ENCODE results near the gene SLC46A1.

SLC46A1 gene

DNA sequence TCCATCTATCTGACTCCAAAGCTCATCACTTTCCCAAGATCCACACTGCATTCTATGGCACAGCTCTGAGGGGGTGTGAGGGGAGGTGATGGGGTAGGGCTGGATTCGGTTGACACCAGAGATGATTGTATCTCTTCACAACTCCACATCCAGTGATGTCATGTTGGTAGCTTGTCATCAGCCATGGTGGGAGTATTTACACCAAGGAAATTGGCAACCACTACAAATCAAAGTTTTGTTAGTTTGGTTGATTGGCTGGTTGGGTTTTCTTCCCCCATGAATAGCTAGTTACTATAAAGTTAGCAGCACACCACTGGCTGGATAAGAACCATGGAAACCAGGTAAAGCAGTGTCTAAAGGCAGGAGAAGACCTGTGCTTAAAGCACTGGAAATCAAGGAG, 15.0 kb downstream of the SLC46A1 start:
- no peaks in the 10 kb centered on the region for H3K79me2 ChIP-seq (ENCODE audit: insufficient read depth, low read length)
- no peak overlapping the region for H3K4me3 ChIP-seq (ENCODE audit: low read length, poor library complexity, severe bottlenecking)
- H3K4me2 ChIP-seq (ENCODE audit: low read depth, low read length, poor library complexity, severe bottlenecking): no peak overlapping the region
- H4K20me1 ChIP-seq (ENCODE audit: insufficient read depth, low read length, poor library complexity, severe bottlenecking): no peaks in the 10 kb centered on the region
- H3F3A ChIP-seq (ENCODE audit: low read depth): no peaks in the 10 kb centered on the region
- TF ChIP-seq CTCF (conservative IDR thresholded peaks at IDR 0.05; ENCODE audit: low read length) (no peak), EZH2phosphoT487 (IDR thresholded peaks at IDR 0.05; ENCODE audit: borderline replicate concordance) (no peak)
- no peaks in the 10 kb centered on the region for H3K9me2 ChIP-seq (replicated peaks; ENCODE audit: low read depth, low read length)
- H2AFZ ChIP-seq (ENCODE audit: low read length): no peak overlapping the region
- H3K9ac ChIP-seq (ENCODE audit: low read depth, low read length, poor library complexity, severe bottlenecking): no peak overlapping the region
- H3K27me3 ChIP-seq (ENCODE audit: insufficient read depth, low read length, poor library complexity, severe bottlenecking): no peaks in the 10 kb centered on the region
- no peaks in the 10 kb centered on the region for H3K9me3 ChIP-seq (ENCODE audit: insufficient read depth, low read depth, low read length)
- H3K4me1 ChIP-seq (ENCODE audit: insufficient read depth, low read length, poor library complexity, severe bottlenecking): peaks cover 1% of the 10 kb centered on the region
- H3K36me3 ChIP-seq (ENCODE audit: insufficient read depth, low read length): no peaks in the 10 kb centered on the region

- no peaks in the 10 kb centered on the region for H3K27me3 ChIP-seq (ENCODE audit: insufficient read depth, low read length, poor library complexity, severe bottlenecking)
- H3K4me1 ChIP-seq (ENCODE audit: insufficient read depth, low read length, poor library complexity, severe bottlenecking): peaks cover 5% of the 10 kb centered on the region
- H3K9me2 ChIP-seq (replicated peaks; ENCODE audit: low read depth, low read length): no peaks in the 10 kb centered on the region
- H3K9ac ChIP-seq (ENCODE audit: low read depth, low read length, poor library complexity, severe bottlenecking): no peak overlapping the region
- no peaks in the 10 kb centered on the region for H3K9me3 ChIP-seq (ENCODE audit: insufficient read depth, low read depth, low read length)
- no peaks in the 10 kb centered on the region for H3F3A ChIP-seq (ENCODE audit: low read depth)
- no peaks in the 10 kb centered on the region for H3K36me3 ChIP-seq (ENCODE audit: insufficient read depth, low read length)
- no peaks in the 10 kb centered on the region for H4K20me1 ChIP-seq (ENCODE audit: insufficient read depth, low read length, poor library complexity, severe bottlenecking)
- TF ChIP-seq CTCF (conservative IDR thresholded peaks at IDR 0.05; ENCODE audit: low read length) (no peak), EZH2phosphoT487 (IDR thresholded peaks at IDR 0.05; ENCODE audit: borderline replicate concordance) (no peak)
- no peak overlapping the region for H2AFZ ChIP-seq (ENCODE audit: low read length)
- no peak overlapping the region for H3K4me3 ChIP-seq (ENCODE audit: low read length, poor library complexity, severe bottlenecking)
- no peak overlapping the region for H3K4me2 ChIP-seq (ENCODE audit: low read depth, low read length, poor library complexity, severe bottlenecking)
- no peaks in the 10 kb centered on the region for H3K79me2 ChIP-seq (ENCODE audit: insufficient read depth, low read length)
These were observed 15.4 kb downstream of the SLC46A1 start for GRCh38 chr17:28390563-28390962.

GRCh38 chr17:28390141-28390540, 15.9 kb downstream of the SLC46A1 start:
- no peak overlapping the region for H2AFZ ChIP-seq (ENCODE audit: low read length)
- H3K4me2 ChIP-seq (ENCODE audit: low read depth, low read length, poor library complexity, severe bottlenecking): no peak overlapping the region
- H3K4me1 ChIP-seq (ENCODE audit: insufficient read depth, low read length, poor library complexity, severe bottlenecking): peaks cover 10% of the 10 kb centered on the region
- H3K27me3 ChIP-seq (ENCODE audit: insufficient read depth, low read length, poor library complexity, severe bottlenecking): no peaks in the 10 kb centered on the region
- H4K20me1 ChIP-seq (ENCODE audit: insufficient read depth, low read length, poor library complexity, severe bottlenecking): no peaks in the 10 kb centered on the region
- no peaks in the 10 kb centered on the region for H3K79me2 ChIP-seq (ENCODE audit: insufficient read depth, low read length)
- H3K4me3 ChIP-seq (ENCODE audit: low read length, poor library complexity, severe bottlenecking): no peak overlapping the region
- H3K9me2 ChIP-seq (replicated peaks; ENCODE audit: low read depth, low read length): no peaks in the 10 kb centered on the region
- H3K36me3 ChIP-seq (ENCODE audit: insufficient read depth, low read length): no peaks in the 10 kb centered on the region
- no peaks in the 10 kb centered on the region for H3F3A ChIP-seq (ENCODE audit: low read depth)
- no peak overlapping the region for H3K9ac ChIP-seq (ENCODE audit: low read depth, low read length, poor library complexity, severe bottlenecking)
- H3K9me3 ChIP-seq (ENCODE audit: insufficient read depth, low read depth, low read length): no peaks in the 10 kb centered on the region
- no peak for TF ChIP-seq EZH2phosphoT487 (IDR thresholded peaks at IDR 0.05; ENCODE audit: borderline replicate concordance)
- no peak for TF ChIP-seq CTCF (conservative IDR thresholded peaks at IDR 0.05; ENCODE audit: low read length)
